Breast epithelium (tissue), 4 donors: ENCODE results near the gene PCDHGC3. TPM values are rescaled to one million over a fixed set of nuclear protein-coding genes. Genes with fewer than 3 reads are reported as not detected.

Experiments used
- DNase-seq, 2 donors: peaks; one replicate each; pipeline ENCODE4 v3.0.0-alpha.2; 2019; ENCODE audit warnings: low spot score in 2 of 2
- H3K27ac ChIP-seq, 2 donors: fragments of 200-600 bp; sonication (generic) in 1 of 2; one replicate each; pipeline ENCODE4 v1.5.1; 2016 to 2019; ENCODE audit warnings: mild to moderate bottlenecking in 1 of 2
- H3K27me3 ChIP-seq, 2 donors: fragments of 200-600 bp; sonication (generic) in 1 of 2; one replicate each; pipeline versions ENCODE4 v1.5.1 to v1.6.0; 2017 to 2019; ENCODE audit warnings: control low read depth in 1 of 2, mild to moderate bottlenecking in 1 of 2
- H3K36me3 ChIP-seq: fragments of 200-600 bp; one replicate; pipeline ENCODE4 v1.5.1; 2019
- H3K4me1 ChIP-seq, 2 donors: fragments of 200-600 bp; sonication (generic); one replicate each; pipeline ENCODE4 v1.5.1; 2016 to 2019; ENCODE audit warnings: control low read depth in 1 of 2
- H3K4me3 ChIP-seq, 3 donors: fragments of 200-600 bp; sonication (generic); 1 replicate in 2 of 3; 2 replicates in 1 of 3; pipeline ENCODE4 v1.5.1; 2016 to 2019; ENCODE audit warnings: mild to moderate bottlenecking in 3 of 3, moderate library complexity in 2 of 3
- H3K9me3 ChIP-seq, 2 donors: fragments of 200-600 bp; sonication (generic) in 1 of 2; one replicate each; pipeline ENCODE4 v1.5.1; 2016 to 2019; ENCODE audit warnings: control low read depth in 1 of 2
- CTCF ChIP-seq, 3 donors: fragments of 450-650 bp; IDR thresholded peaks; one replicate each; pipeline ENCODE4 v1.5.1; 2016 to 2017; ENCODE audit warnings: antibody characterized with exemption in 3 of 3, mild to moderate bottlenecking in 3 of 3, moderate library complexity in 3 of 3
- POLR2A ChIP-seq: fragments of 450-650 bp; IDR thresholded peaks from one replicate; pipeline ENCODE4 v1.6.1; 2016; ENCODE audit warnings: antibody characterized with exemption, mild to moderate bottlenecking, moderate library complexity
- POLR2AphosphoS5 ChIP-seq, 3 donors: sonication (generic); formaldehyde crosslinking; IDR thresholded peaks; one replicate each; pipeline ENCODE4 v1.6.1; 2017; ENCODE audit warnings: antibody characterized with exemption in 3 of 3
- intact Hi-C: fragments of 100-400 bp; cut with DNase I; formaldehyde crosslinking; loops from one replicate; pipeline ENCODE4 v1.15.1; 2023; ENCODE audit warnings: low total_unique reads
- total RNA-seq, 3 donors: library from RNA; depleted of rRNA; stranded (reverse); fragments of >200 nt; gene quantifications; one replicate each; pipeline ENCODE4 v1.1.0, GENCODE V29; 2016

Gene PCDHGC3
- total RNA-seq, 3 donors from 2014 or later: 29.6 to 41.6 (median 35.1) TPM

GRCh38 chr5:141512911-141513626 lies 37.3 kb downstream of the PCDHGC3 start:
- Histone ChIP-seq H3K4me1 (peaks cover 8 to 15% of the 10 kb centered on the region in 2 donors), H3K9me3 (no peaks in the 10 kb centered on the region), H3K36me3 (no peaks in the 10 kb centered on the region), H3K4me3 (peak overlapping the region; percentile 59 to 66 (median 60)), H3K27ac (peak overlapping the region; percentile 89 to 90), H3K27me3 (no peaks in the 10 kb centered on the region)
- TF ChIP-seq POLR2A (no peak), POLR2AphosphoS5 (IDR thresholded peaks at IDR 0.05) (peak in 1 of 3 donors; percentile 17)
- intact Hi-C loops: loop anchor here (1.0 to 5.0 kb wide), 2 partner anchors 27 to 801 kb away; no protein-coding TSS in a partner anchor
- DNase-seq: no peak

- intact Hi-C loops: loop anchor here (5.0 kb wide), 1 partner anchor 801 kb away; no protein-coding TSS in a partner anchor
- peaks cover 7 to 9% of the 10 kb centered on the region in 2 donors for H3K4me1 ChIP-seq
- H3K9me3 ChIP-seq: no peaks in the 10 kb centered on the region
- H3K27me3 ChIP-seq: no peaks in the 10 kb centered on the region
- peak overlapping the region; percentile 59 to 66 (median 60) for H3K4me3 ChIP-seq
- H3K27ac ChIP-seq: peak overlapping the region; percentile 89 to 90
- TF ChIP-seq CTCF (IDR thresholded peaks at IDR 0.05) (no peak), POLR2AphosphoS5 (IDR thresholded peaks at IDR 0.05) (peak in 1 of 3 donors; percentile 35), POLR2A (no peak)
- DNase-seq: peak; percentile 66 to 79
- no peaks in the 10 kb centered on the region for H3K36me3 ChIP-seq
Measured at GRCh38 chr5:141513627-141514329, 38.0 kb downstream of the PCDHGC3 start.

- H3K4me3 ChIP-seq: peak overlapping the region; percentile 59 to 66 (median 60)
- H3K9me3 ChIP-seq: no peaks in the 10 kb centered on the region
- peaks cover 7 to 9% of the 10 kb centered on the region in 2 donors for H3K4me1 ChIP-seq
- no peaks in the 10 kb centered on the region for H3K27me3 ChIP-seq
- DNase-seq: peak in 1 of 2 donors; percentile 79
- intact Hi-C loops: loop anchor here (5.0 kb wide), 1 partner anchor 802 kb away; no protein-coding TSS in a partner anchor
- TF ChIP-seq CTCF (IDR thresholded peaks at IDR 0.05): no peak
- no peak for TF ChIP-seq POLR2AphosphoS5 (IDR thresholded peaks at IDR 0.05)
- no peak for TF ChIP-seq POLR2A
- peak overlapping the region; percentile 89 to 90 for H3K27ac ChIP-seq
- H3K36me3 ChIP-seq: no peaks in the 10 kb centered on the region
Measured at GRCh38 chr5:141514330-141515133, 38.8 kb downstream of the PCDHGC3 start.

GRCh38 chr5:141515141-141515540 lies 39.4 kb downstream of the PCDHGC3 start:
- H3K9me3 ChIP-seq: no peaks in the 10 kb centered on the region
- no peak for TF ChIP-seq CTCF (IDR thresholded peaks at IDR 0.05)
- TF ChIP-seq POLR2AphosphoS5 (IDR thresholded peaks at IDR 0.05): no peak
- TF ChIP-seq POLR2A: no peak
- H3K36me3 ChIP-seq: no peaks in the 10 kb centered on the region
- peak overlapping the region; percentile 89 to 90 for H3K27ac ChIP-seq
- intact Hi-C loops: no loop called here
- H3K4me3 ChIP-seq: no peak overlapping the region
- no peak for DNase-seq
- no peaks in the 10 kb centered on the region for H3K27me3 ChIP-seq
- H3K4me1 ChIP-seq: peaks cover 7 to 9% of the 10 kb centered on the region in 2 donors

GRCh38 chr5:141515946-141516671 lies 40.3 kb downstream of the PCDHGC3 start:
- Histone ChIP-seq H3K4me3 (no peak overlapping the region), H3K27ac (peak overlapping the region; percentile 52 to 90), H3K36me3 (no peaks in the 10 kb centered on the region), H3K4me1 (peaks cover 7 to 9% of the 10 kb centered on the region in 2 donors), H3K27me3 (no peaks in the 10 kb centered on the region), H3K9me3 (no peaks in the 10 kb centered on the region)
- TF ChIP-seq CTCF (IDR thresholded peaks at IDR 0.05) (no peak), POLR2AphosphoS5 (IDR thresholded peaks at IDR 0.05) (no peak), POLR2A (no peak)
- no peak for DNase-seq
- intact Hi-C loops: no loop called here
